HepG2 (cell line): ENCODE measurements around the gene DCAF16. TPM values are rescaled to one million over a fixed set of nuclear protein-coding genes. Genes with fewer than 3 reads are reported as not detected.

Experiments
- ELF1 ChIP-seq: sonication (generic); formaldehyde crosslinking; IDR thresholded peaks from 2 replicates; pipeline ENCODE4 v1.4.0; 2020; ENCODE audit warnings: missing genetic modification reagents
- SRSF9 ChIP-seq: fragments of 200-400 bp; formaldehyde crosslinking; IDR thresholded peaks from 2 replicates; pipeline ENCODE4 v1.6.1; 2018; ENCODE audit warnings: borderline replicate concordance, mild to moderate bottlenecking, low read depth, low read length; ENCODE audit not compliant: insufficient read depth, poor library complexity, severe bottlenecking
- ZNF138 ChIP-seq: sonication (generic); formaldehyde crosslinking; IDR thresholded peaks from 2 replicates; pipeline ENCODE4 v1.5.0; 2020; ENCODE audit warnings: mild to moderate bottlenecking, low read depth, missing genetic modification reagents
- ZNF282 ChIP-seq: fragments of 450-650 bp; IDR thresholded peaks from 2 replicates; pipeline ENCODE4 v1.6.1; 2018; ENCODE audit not compliant: partially characterized antibody
- ZNF644 ChIP-seq: IDR thresholded peaks from 2 replicates; pipeline ENCODE4 v1.6.1; 2016; ENCODE audit warnings: low read depth
- ZNF761 ChIP-seq: sonication (generic); formaldehyde crosslinking; conservative IDR thresholded peaks from 2 replicates; pipeline ENCODE4 v1.4.0; 2020; ENCODE audit warnings: mild to moderate bottlenecking, missing genetic modification reagents
- polyA plus RNA-seq, 8 experiments: library from polyadenylated mRNA; depleted of rRNA in 3 of 8; stranded (reverse) in 7 of 8; unstranded in 1 of 8; fragments of >200 nt; fragmentation: Illumina TruSeq in 4 of 8; extraction: Trizol in 4 of 8; gene quantifications; 2 replicates each; pipeline versions ENCODE4 v1.2.1 to v1.2.3, GENCODE V29; 2011 to 2016; ENCODE audit warnings: low read depth in 4 of 8, missing spikeins in 1 of 8, mixed read lengths in 1 of 8; ENCODE audit not compliant: insufficient read depth in 1 of 8
- total RNA-seq, 5 experiments: library from RNA; depleted of rRNA; stranded (reverse); fragments of >200 nt; fragmentation: Illumina TruSeq; extraction: Trizol; gene quantifications; 2 replicates each; pipeline ENCODE4 v1.2.3, GENCODE V29; 2016; ENCODE audit warnings: low read depth in 1 of 5
- TF ChIP-seq, protein P1 (sequence below): sonication (generic); formaldehyde crosslinking; IDR thresholded peaks from one replicate; pipeline ENCODE4 v1.5.1; 2020; ENCODE audit warnings: mild to moderate bottlenecking, missing genetic modification reagents; ENCODE audit errors: not compliant biosample characterization
- TF ChIP-seq, protein P2 (sequence below): sonication (generic); formaldehyde crosslinking; IDR thresholded peaks from 2 replicates; pipeline ENCODE4 v1.4.0; 2020; ENCODE audit warnings: missing genetic modification reagents
- TF ChIP-seq, protein P3 (sequence below): sonication (generic); formaldehyde crosslinking; IDR thresholded peaks from 2 replicates; pipeline ENCODE4 v1.8.1; 2023; ENCODE audit warnings: mild to moderate bottlenecking, inconsistent platforms, moderate library complexity, missing genetic modification reagents, borderline replicate concordance
- TF ChIP-seq, protein P4 (sequence below), 2 experiments: sonication (generic) in 1 of 2; formaldehyde crosslinking in 1 of 2; IDR thresholded peaks; 2 replicates each; pipeline versions ENCODE4 v1.6.1 to v1.9.0; 2014 to 2022; ENCODE audit warnings: antibody characterized with exemption in 1 of 2, borderline replicate concordance in 1 of 2, inconsistent platforms in 1 of 2, low read depth in 1 of 2, missing genetic modification reagents in 1 of 2

DCAF16 gene
- total and polyA plus RNA-seq, 2 of the 13 experiments (the other 11 are each of a cell fraction or from before 2014, with no cell fraction given), result 37.5 to 41.9 TPM

DNA sequence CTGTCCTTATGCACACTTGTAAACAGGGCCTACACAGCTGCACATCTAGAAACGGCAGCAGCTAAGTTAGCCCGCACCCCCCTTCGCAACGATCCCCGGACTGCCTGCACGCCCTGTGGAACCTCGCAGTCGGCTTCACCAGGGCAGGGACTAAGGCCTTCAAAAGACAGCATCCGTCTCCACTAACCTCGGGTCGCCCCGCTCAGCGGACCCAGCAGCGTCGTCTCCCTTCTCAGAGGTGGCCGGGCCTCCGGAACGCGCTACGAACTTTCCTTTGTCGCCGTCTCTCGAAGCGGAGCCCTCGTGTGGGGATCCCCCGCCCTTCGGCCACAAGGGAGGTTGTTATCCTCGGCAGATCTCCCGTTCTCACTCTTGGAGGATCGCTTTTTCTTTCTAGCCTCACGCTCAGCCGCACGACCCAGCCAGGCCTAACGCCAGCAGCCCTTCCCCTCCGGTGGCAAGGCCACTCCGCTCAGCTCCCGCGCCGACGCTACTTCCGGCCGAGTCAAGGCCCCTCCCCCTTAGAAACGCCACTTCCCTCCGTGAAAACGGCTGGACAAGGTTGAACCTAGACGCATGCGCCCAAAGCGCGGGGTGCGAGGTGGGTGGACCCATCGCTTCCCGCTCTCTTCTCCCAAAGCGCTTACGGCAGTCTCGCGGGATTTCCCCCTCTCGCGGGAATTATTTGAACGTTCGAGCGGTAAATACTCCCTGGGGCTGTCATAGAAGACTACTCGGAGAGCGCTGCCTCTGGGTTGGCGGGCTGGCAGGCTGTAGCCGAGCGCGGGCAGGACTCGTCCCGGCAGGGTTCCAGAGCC lies at the start of gene DCAF16, which contains the start of gene NCAPG (continued):
- TF ChIP-seq, protein P1, sequence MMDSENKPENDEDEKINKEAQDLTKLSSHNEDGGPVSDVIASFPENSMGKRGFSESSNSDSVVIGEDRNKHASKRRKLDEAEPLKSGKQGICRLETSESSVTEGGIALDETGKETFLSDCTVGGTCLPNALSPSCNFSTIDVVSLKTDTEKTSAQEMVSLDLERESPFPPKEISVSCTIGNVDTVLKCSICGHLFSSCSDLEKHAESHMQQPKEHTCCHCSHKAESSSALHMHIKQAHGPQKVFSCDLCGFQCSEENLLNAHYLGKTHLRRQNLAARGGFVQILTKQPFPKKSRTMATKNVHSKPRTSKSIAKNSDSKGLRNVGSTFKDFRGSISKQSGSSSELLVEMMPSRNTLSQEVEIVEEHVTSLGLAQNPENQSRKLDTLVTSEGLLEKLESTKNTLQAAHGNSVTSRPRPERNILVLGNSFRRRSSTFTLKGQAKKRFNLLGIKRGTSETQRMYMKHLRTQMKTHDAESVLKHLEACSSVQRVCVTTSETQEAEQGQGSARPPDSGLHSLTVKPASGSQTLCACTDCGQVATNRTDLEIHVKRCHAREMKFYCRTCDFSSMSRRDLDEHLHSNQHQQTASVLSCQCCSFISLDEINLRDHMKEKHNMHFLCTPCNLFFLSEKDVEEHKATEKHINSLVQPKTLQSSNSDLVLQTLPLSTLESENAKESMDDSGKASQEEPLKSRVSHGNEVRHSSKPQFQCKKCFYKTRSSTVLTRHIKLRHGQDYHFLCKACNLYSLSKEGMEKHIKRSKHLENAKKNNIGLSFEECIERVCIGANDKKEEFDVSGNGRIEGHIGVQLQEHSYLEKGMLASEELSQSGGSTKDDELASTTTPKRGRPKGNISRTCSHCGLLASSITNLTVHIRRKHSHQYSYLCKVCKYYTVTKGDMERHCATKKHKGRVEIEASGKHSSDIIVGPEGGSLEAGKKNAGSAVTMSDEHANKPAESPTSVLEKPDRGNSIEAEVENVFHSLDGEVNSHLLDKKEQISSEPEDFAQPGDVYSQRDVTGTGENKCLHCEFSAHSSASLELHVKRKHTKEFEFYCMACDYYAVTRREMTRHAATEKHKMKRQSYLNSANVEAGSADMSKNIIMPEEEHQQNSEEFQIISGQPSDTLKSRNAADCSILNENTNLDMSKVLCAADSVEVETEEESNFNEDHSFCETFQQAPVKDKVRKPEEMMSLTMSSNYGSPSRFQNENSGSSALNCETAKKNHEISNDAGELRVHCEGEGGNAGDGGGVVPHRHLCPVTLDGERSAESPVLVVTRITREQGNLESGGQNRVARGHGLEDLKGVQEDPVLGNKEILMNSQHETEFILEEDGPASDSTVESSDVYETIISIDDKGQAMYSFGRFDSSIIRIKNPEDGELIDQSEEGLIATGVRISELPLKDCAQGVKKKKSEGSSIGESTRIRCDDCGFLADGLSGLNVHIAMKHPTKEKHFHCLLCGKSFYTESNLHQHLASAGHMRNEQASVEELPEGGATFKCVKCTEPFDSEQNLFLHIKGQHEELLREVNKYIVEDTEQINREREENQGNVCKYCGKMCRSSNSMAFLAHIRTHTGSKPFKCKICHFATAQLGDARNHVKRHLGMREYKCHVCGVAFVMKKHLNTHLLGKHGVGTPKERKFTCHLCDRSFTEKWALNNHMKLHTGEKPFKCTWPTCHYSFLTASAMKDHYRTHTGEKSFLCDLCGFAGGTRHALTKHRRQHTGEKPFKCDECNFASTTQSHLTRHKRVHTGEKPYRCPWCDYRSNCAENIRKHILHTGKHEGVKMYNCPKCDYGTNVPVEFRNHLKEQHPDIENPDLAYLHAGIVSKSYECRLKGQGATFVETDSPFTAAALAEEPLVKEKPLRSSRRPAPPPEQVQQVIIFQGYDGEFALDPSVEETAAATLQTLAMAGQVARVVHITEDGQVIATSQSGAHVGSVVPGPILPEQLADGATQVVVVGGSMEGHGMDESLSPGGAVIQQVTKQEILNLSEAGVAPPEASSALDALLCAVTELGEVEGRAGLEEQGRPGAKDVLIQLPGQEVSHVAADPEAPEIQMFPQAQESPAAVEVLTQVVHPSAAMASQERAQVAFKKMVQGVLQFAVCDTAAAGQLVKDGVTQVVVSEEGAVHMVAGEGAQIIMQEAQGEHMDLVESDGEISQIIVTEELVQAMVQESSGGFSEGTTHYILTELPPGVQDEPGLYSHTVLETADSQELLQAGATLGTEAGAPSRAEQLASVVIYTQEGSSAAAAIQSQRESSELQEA (CRISPR knock-in tag), result peak; percentile 49
- TF ChIP-seq ZNF761 (CRISPR knock-in tag), result peak; percentile 57; the same call in 1 of the 2 replicates
- TF ChIP-seq, protein P2, sequence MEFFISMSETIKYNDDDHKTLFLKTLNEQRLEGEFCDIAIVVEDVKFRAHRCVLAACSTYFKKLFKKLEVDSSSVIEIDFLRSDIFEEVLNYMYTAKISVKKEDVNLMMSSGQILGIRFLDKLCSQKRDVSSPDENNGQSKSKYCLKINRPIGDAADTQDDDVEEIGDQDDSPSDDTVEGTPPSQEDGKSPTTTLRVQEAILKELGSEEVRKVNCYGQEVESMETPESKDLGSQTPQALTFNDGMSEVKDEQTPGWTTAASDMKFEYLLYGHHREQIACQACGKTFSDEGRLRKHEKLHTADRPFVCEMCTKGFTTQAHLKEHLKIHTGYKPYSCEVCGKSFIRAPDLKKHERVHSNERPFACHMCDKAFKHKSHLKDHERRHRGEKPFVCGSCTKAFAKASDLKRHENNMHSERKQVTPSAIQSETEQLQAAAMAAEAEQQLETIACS, result peak; percentile 52; the same call in 1 of the 2 replicates
- TF ChIP-seq ZNF138 (CRISPR knock-in tag), result peak; percentile 98
- TF ChIP-seq, protein P3, sequence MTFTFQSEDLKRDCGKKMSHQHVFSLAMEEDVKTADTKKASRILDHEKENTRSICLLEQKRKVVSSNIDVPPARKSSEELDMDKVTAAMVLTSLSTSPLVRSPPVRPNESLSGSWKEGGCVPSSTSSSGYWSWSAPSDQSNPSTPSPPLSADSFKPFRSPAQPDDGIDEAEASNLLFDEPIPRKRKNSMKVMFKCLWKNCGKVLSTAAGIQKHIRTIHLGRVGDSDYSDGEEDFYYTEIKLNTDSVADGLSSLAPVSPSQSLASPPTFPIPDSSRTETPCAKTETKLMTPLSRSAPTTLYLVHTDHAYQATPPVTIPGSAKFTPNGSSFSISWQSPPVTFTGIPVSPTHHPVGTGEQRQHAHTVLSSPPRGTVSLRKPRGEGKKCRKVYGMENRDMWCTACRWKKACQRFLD (CRISPR knock-in tag), result peak; percentile 83; the same call in 1 of the 2 replicates
- TF ChIP-seq ZNF644 (CRISPR knock-in tag), result no peak
- TF ChIP-seq ZNF282, result no peak
- TF ChIP-seq SRSF9, result no peak
- peak; percentile 87 for TF ChIP-seq ELF1 (CRISPR knock-in tag)
- TF ChIP-seq, protein P4, sequence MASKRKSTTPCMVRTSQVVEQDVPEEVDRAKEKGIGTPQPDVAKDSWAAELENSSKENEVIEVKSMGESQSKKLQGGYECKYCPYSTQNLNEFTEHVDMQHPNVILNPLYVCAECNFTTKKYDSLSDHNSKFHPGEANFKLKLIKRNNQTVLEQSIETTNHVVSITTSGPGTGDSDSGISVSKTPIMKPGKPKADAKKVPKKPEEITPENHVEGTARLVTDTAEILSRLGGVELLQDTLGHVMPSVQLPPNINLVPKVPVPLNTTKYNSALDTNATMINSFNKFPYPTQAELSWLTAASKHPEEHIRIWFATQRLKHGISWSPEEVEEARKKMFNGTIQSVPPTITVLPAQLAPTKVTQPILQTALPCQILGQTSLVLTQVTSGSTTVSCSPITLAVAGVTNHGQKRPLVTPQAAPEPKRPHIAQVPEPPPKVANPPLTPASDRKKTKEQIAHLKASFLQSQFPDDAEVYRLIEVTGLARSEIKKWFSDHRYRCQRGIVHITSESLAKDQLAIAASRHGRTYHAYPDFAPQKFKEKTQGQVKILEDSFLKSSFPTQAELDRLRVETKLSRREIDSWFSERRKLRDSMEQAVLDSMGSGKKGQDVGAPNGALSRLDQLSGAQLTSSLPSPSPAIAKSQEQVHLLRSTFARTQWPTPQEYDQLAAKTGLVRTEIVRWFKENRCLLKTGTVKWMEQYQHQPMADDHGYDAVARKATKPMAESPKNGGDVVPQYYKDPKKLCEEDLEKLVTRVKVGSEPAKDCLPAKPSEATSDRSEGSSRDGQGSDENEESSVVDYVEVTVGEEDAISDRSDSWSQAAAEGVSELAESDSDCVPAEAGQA (IDR thresholded peaks at IDR 0.05; ENCODE audit: low read depth), result no peak; the same call in 1 of the 2 replicates
- TF ChIP-seq, protein P4 (CRISPR knock-in tag; IDR thresholded peaks at IDR 0.05; ENCODE audit: borderline replicate concordance), result peak; percentile 51; the same call in 1 of the 2 replicates
